ENCODE data around the gene NINJ2.
"Not testable (repeated sequence)": the region's sequence is repeated elsewhere in the genome, so short reads cannot be mapped to it uniquely, and the experiment has no call there.

The NINJ2 gene

GRCh38 chr12:586318-587071 lies 76.8 kb downstream of the NINJ2 start:
- DNase-seq (ENCODE audit: low read depth in 2 of 2) = no peak

GRCh38 chr12:585062-586061 lies 77.9 kb downstream of the NINJ2 start:
- DNase-seq (ENCODE audit: low read depth in 2 of 2) = no peak

- no peak for DNase-seq (ENCODE audit: low read depth in 2 of 2)
Measured at GRCh38 chr12:583251-583869, 79.9 kb downstream of the NINJ2 start.

GRCh38 chr12:581746-582145 lies 81.5 kb downstream of the NINJ2 start:
- no peak for DNase-seq (ENCODE audit: low read depth in 2 of 2)

- no peak for DNase-seq (ENCODE audit: low read depth in 2 of 2)
Measured at GRCh38 chr12:581321-581720, 81.9 kb downstream of the NINJ2 start.

GRCh38 chr12:580813-581212 lies 82.4 kb downstream of the NINJ2 start:
- no peak for DNase-seq (ENCODE audit: low read depth in 2 of 2)

GRCh38 chr12:579420-580110 lies 83.7 kb downstream of the NINJ2 start:
- DNase-seq (ENCODE audit: low read depth in 2 of 2) = no peak

- no peak for DNase-seq (ENCODE audit: low read depth in 2 of 2)
Measured at GRCh38 chr12:578748-579419, 84.4 kb downstream of the NINJ2 start.

GRCh38 chr12:577994-578747 lies 85.1 kb downstream of the NINJ2 start:
- DNase-seq (ENCODE audit: low read depth in 2 of 2) = not testable (repeated sequence)

GRCh38 chr12:576615-577110 lies 86.6 kb downstream of the NINJ2 start:
- no peak for DNase-seq (ENCODE audit: low read depth in 2 of 2)

- DNase-seq (ENCODE audit: low read depth in 2 of 2) = peak; percentile 82 to 87
Measured at GRCh38 chr12:575948-576614, 87.2 kb downstream of the NINJ2 start.

GRCh38 chr12:575129-575502 lies 88.1 kb downstream of the NINJ2 start:
- no peak for DNase-seq (ENCODE audit: low read depth in 2 of 2)

GRCh38 chr12:574475-575128 lies 88.6 kb downstream of the NINJ2 start:
- no peak for DNase-seq (ENCODE audit: low read depth in 2 of 2)

GRCh38 chr12:573232-573631 lies 90.0 kb downstream of the NINJ2 start:
- DNase-seq (ENCODE audit: low read depth in 2 of 2) = no peak

GRCh38 chr12:572532-572899 lies 90.7 kb downstream of the NINJ2 start:
- no peak for DNase-seq (ENCODE audit: low read depth in 2 of 2)

- DNase-seq (ENCODE audit: low read depth in 2 of 2) = no peak
Measured at GRCh38 chr12:571795-572531, 91.3 kb downstream of the NINJ2 start.

- no peak for DNase-seq (ENCODE audit: low read depth in 2 of 2)
Measured at GRCh38 chr12:570921-571794, 92.1 kb downstream of the NINJ2 start.

Data from stimulated activated CD4-positive, alpha-beta T cell treated with anti-CD3 and anti-CD28 coated beads, Interleukin-1b, Interleukin-23, amount 100 ng/mL, for 4 hours (primary cell).